ENCODE results near the gene MAEA.

DNA sequence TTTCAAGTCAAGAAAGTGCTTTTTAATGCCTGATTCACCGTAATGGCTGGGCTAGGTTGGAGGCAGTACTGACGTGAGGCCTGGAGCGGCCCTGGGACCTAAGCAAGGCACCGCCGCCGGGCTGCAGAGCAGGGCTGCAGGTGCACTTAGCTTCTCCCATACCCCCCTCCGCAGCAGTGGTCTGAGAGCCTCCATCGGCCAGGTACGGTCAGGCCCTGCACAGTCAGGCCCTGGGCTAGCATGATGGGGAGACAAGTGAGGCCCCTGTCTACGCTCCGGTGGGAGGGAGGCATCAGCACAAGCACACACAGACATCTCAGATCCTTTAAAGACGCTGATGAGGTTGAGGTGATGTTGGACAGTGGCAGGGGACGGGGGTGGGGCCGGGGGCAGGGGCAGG is 4.7 kb downstream of the MAEA start:
- TF ChIP-seq, protein P1, sequence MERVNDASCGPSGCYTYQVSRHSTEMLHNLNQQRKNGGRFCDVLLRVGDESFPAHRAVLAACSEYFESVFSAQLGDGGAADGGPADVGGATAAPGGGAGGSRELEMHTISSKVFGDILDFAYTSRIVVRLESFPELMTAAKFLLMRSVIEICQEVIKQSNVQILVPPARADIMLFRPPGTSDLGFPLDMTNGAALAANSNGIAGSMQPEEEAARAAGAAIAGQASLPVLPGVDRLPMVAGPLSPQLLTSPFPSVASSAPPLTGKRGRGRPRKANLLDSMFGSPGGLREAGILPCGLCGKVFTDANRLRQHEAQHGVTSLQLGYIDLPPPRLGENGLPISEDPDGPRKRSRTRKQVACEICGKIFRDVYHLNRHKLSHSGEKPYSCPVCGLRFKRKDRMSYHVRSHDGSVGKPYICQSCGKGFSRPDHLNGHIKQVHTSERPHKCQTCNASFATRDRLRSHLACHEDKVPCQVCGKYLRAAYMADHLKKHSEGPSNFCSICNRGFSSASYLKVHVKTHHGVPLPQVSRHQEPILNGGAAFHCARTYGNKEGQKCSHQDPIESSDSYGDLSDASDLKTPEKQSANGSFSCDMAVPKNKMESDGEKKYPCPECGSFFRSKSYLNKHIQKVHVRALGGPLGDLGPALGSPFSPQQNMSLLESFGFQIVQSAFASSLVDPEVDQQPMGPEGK (CRISPR knock-in tag; IDR thresholded peaks at IDR 0.05; ENCODE audit: borderline replicate concordance): no peak
- TF ChIP-seq, protein P2, sequence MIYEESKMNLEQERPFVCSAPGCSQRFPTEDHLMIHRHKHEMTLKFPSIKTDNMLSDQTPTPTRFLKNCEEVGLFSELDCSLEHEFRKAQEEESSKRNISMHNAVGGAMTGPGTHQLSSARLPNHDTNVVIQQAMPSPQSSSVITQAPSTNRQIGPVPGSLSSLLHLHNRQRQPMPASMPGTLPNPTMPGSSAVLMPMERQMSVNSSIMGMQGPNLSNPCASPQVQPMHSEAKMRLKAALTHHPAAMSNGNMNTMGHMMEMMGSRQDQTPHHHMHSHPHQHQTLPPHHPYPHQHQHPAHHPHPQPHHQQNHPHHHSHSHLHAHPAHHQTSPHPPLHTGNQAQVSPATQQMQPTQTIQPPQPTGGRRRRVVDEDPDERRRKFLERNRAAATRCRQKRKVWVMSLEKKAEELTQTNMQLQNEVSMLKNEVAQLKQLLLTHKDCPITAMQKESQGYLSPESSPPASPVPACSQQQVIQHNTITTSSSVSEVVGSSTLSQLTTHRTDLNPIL (CRISPR knock-in tag; IDR thresholded peaks at IDR 0.05; ENCODE audit: low read depth): no peak
- TF ChIP-seq, protein P3, sequence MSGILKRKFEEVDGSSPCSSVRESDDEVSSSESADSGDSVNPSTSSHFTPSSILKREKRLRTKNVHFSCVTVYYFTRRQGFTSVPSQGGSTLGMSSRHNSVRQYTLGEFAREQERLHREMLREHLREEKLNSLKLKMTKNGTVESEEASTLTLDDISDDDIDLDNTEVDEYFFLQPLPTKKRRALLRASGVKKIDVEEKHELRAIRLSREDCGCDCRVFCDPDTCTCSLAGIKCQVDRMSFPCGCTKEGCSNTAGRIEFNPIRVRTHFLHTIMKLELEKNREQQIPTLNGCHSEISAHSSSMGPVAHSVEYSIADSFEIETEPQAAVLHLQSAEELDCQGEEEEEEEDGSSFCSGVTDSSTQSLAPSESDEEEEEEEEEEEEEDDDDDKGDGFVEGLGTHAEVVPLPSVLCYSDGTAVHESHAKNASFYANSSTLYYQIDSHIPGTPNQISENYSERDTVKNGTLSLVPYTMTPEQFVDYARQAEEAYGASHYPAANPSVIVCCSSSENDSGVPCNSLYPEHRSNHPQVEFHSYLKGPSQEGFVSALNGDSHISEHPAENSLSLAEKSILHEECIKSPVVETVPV (CRISPR knock-in tag; IDR thresholded peaks at IDR 0.05): no peak
- no peak for TF ChIP-seq ZNF8 (CRISPR knock-in tag; IDR thresholded peaks at IDR 0.05)
- no peak for TF ChIP-seq ZFP30 (CRISPR knock-in tag; IDR thresholded peaks at IDR 0.05)

Measured in SK-N-SH treated with all-trans-retinoic acid at 6 μM for 48 hours (cell line).